Activated T-cell treated with anti-CD3 and anti-CD28 coated beads, Interleukin-2, amount 50 U/mL, for 24 hours (primary cell): ENCODE measurements around the gene RFX8.

Experiments
- DNase-seq: peaks from one replicate; pipeline ENCODE4 v3.0.0-alpha.2; 2020
- H3K27ac Mint-ChIP-seq: 2 replicates; pipeline ENCODE4 v1.8.0; 2020; ENCODE audit warnings: mild to moderate bottlenecking, mixed read lengths
- H3K27me3 Mint-ChIP-seq: 2 replicates; pipeline ENCODE4 v1.8.0; 2020; ENCODE audit warnings: mixed read lengths
- H3K36me3 Mint-ChIP-seq: 2 replicates; pipeline ENCODE4 v1.8.0; 2020; ENCODE audit warnings: low read depth, mixed read lengths
- H3K4me1 Mint-ChIP-seq: 2 replicates; pipeline ENCODE4 v1.8.0; 2020; ENCODE audit warnings: low read depth, mixed read lengths
- H3K4me3 Mint-ChIP-seq: 2 replicates; pipeline ENCODE4 v1.8.0; 2020; ENCODE audit warnings: mild to moderate bottlenecking, moderate library complexity, mixed read lengths
- H3K9me3 Mint-ChIP-seq: 2 replicates; pipeline ENCODE4 v1.8.0; 2020; ENCODE audit warnings: mixed read lengths

Gene RFX8

DNA sequence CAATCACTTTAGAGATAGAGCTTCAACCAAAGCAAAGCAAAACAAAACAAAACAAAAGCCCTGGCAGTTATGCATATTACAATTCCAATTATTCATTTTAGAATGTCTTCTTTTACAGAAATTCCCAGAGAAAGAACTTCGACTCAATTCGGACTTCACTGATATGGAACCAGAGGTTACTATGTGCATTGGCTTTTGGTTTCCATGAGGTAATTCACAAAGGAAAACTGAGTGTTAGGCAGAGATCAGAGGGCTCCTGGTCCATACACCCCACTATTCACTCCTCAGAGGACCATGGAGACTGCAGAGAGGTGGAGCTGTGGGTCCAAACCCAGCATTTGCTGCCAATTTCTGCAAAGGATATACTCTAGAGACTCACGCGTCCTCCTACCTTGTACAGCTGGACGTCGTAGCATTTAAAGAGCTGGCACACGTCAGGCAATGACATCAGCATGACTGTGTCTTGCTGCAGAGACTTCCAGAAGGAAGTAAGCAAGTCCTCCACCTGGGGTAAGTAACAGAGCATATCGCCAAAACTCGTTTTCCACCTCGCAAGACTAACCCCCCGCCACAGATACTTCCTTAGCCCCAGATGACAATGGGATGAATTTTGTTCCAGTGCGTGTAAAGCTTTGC, 56.3 kb downstream of the RFX8 start:
- no peaks in the 10 kb centered on the region for H3K27me3 Mint-ChIP-seq
- no peaks in the 10 kb centered on the region for H3K9me3 Mint-ChIP-seq
- no peak overlapping the region for H3K4me3 Mint-ChIP-seq
- H3K4me1 Mint-ChIP-seq = no peaks in the 10 kb centered on the region
- DNase-seq = no peak
- no peaks in the 10 kb centered on the region for H3K36me3 Mint-ChIP-seq
- no peak overlapping the region for H3K27ac Mint-ChIP-seq

GRCh38 chr2:101416609-101417008, 58.3 kb downstream of the RFX8 start:
- Mint-ChIP-seq H3K4me3 (no peak overlapping the region), H3K27ac (no peak overlapping the region), H3K4me1 (no peaks in the 10 kb centered on the region), H3K36me3 (no peaks in the 10 kb centered on the region), H3K9me3 (no peaks in the 10 kb centered on the region), H3K27me3 (no peaks in the 10 kb centered on the region)
- DNase-seq = no peak

- Mint-ChIP-seq H3K36me3 (no peaks in the 10 kb centered on the region), H3K4me3 (no peak overlapping the region), H3K27ac (no peak overlapping the region), H3K9me3 (no peaks in the 10 kb centered on the region), H3K4me1 (no peaks in the 10 kb centered on the region), H3K27me3 (no peaks in the 10 kb centered on the region)
- DNase-seq = no peak
Measured at GRCh38 chr2:101415884-101416283, 59.0 kb downstream of the RFX8 start.

DNA sequence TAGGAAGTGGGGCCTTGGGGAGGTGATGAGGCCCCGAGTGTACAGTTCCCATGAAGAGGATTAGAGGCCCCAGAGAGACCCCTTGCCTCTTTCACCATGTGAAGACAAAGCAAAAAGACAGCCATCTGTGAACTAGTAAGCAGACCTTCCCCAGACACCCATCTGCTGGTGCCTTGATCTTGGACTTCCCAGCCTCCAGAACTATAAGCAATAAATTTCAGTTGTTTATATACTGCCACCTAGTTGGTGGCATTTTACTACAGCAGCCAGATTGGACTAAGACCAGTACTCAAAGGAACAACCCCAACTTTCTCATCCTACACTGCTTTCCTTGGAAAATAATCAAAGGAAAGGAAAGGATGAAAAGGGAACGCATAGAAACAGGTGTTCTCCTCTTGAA, 59.7 kb downstream of the RFX8 start:
- no peak overlapping the region for H3K4me3 Mint-ChIP-seq

GRCh38 chr2:101412092-101412694, 62.7 kb downstream of the RFX8 start:
- H3K36me3 Mint-ChIP-seq = no peaks in the 10 kb centered on the region
- no peak overlapping the region for H3K4me3 Mint-ChIP-seq
- H3K9me3 Mint-ChIP-seq = no peaks in the 10 kb centered on the region
- no peaks in the 10 kb centered on the region for H3K27me3 Mint-ChIP-seq
- no peaks in the 10 kb centered on the region for H3K4me1 Mint-ChIP-seq
- H3K27ac Mint-ChIP-seq = no peak overlapping the region
- DNase-seq = no peak

More for the DNA sequence above, 59.7 kb downstream of the RFX8 start:
- Mint-ChIP-seq H3K9me3 (no peaks in the 10 kb centered on the region), H3K36me3 (no peaks in the 10 kb centered on the region), H3K4me1 (no peaks in the 10 kb centered on the region), H3K27me3 (no peaks in the 10 kb centered on the region), H3K27ac (no peak overlapping the region)
- DNase-seq = no peak

- H3K4me3 Mint-ChIP-seq = no peak overlapping the region
- no peaks in the 10 kb centered on the region for H3K4me1 Mint-ChIP-seq
- DNase-seq = no peak
- H3K27me3 Mint-ChIP-seq = peaks cover 2% of the 10 kb centered on the region
- no peaks in the 10 kb centered on the region for H3K36me3 Mint-ChIP-seq
- no peak overlapping the region for H3K27ac Mint-ChIP-seq
- no peaks in the 10 kb centered on the region for H3K9me3 Mint-ChIP-seq
Measured at GRCh38 chr2:101410746-101411145, 64.2 kb downstream of the RFX8 start.

- Mint-ChIP-seq H3K27me3 (peaks cover 2% of the 10 kb centered on the region), H3K4me3 (no peak overlapping the region), H3K4me1 (no peaks in the 10 kb centered on the region), H3K27ac (no peak overlapping the region), H3K9me3 (no peaks in the 10 kb centered on the region), H3K36me3 (no peaks in the 10 kb centered on the region)
- no peak for DNase-seq
Measured at GRCh38 chr2:101410114-101410513, 64.8 kb downstream of the RFX8 start.

DNA sequence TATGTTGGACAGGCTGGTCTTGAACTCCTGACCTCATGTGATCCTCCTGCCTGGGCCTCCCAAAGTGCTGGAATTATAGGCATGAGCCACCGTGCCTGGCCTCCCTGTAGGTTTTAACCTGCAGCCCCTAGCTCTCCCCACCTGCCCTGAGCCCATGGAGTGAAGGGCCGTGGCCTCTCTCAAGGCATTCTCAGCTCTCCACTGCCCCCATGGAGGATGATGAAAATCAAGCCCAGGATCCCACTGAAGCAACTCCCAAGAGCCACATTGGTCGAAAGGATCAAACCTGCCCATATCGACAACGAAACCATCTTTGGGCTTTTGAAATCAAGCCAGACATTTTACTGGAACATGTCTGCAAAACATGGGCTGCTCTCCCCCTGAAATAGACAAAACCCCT, 65.2 kb downstream of the RFX8 start:
- Mint-ChIP-seq H3K27ac (no peak overlapping the region), H3K4me1 (no peaks in the 10 kb centered on the region), H3K27me3 (peaks cover 2% of the 10 kb centered on the region), H3K9me3 (no peaks in the 10 kb centered on the region), H3K36me3 (no peaks in the 10 kb centered on the region), H3K4me3 (no peak overlapping the region)
- DNase-seq = no peak

DNA sequence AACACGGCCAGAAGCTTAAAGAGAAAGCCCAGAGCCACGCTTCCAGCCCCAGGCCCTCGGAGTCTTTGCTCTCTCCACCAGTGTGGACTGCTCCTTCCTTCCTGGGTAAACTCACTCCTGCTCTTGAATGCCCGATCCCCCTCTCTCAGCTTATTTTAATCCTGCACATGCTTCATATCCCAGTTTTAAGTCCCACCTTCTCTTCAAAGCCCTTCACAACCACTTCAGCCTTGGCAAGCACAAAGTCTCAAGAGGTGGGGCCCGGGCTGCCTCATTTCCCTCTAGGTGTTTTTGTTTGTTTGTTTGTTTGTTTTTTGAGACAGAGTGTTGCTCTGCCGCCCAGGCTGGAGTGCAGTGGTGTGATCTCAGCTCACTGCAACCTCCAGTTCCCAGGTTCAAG, 66.0 kb downstream of the RFX8 start:
- H3K27ac Mint-ChIP-seq = no peak overlapping the region

DNA sequence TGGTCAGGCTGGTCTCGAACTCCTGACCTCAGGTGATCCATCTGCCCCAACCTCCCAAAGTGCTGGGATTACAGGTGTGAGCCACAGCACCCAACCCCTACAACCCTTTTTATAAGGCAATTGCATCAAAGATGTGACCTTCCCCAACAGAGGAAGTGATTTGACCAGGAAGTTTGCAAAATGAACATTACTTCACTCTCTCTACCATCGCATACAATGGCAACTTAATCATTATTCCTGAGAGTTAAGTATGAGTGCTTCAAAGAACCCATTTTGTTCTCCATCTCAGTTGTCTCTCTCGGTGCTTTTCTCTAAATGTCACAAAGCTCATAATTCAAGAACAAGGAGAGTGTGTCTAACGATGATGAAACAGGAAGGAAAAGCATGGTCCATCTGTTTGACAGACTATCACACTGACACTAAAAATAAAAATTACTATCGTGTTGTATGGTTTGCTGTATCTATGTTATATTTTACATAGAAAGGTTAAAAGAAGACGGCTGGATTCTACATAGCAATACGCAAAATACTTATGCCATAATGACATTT, 69.5 kb downstream of the RFX8 start:
- H3K27me3 Mint-ChIP-seq = peaks cover 21% of the 10 kb centered on the region
- H3K36me3 Mint-ChIP-seq = no peaks in the 10 kb centered on the region
- H3K4me3 Mint-ChIP-seq = no peak overlapping the region
- no peak overlapping the region for H3K27ac Mint-ChIP-seq
- H3K4me1 Mint-ChIP-seq = peaks cover 8% of the 10 kb centered on the region
- H3K9me3 Mint-ChIP-seq = no peaks in the 10 kb centered on the region
- DNase-seq = no peak

More for the DNA sequence above, 66.0 kb downstream of the RFX8 start:
- no peak for DNase-seq
- Mint-ChIP-seq H3K4me1 (no peaks in the 10 kb centered on the region), H3K9me3 (no peaks in the 10 kb centered on the region), H3K4me3 (no peak overlapping the region), H3K27me3 (peaks cover 2% of the 10 kb centered on the region), H3K36me3 (no peaks in the 10 kb centered on the region)

GRCh38 chr2:101403745-101404144, 71.2 kb downstream of the RFX8 start:
- Mint-ChIP-seq H3K27ac (no peak overlapping the region), H3K27me3 (peaks cover 37% of the 10 kb centered on the region), H3K36me3 (no peaks in the 10 kb centered on the region), H3K4me1 (peaks cover 8% of the 10 kb centered on the region), H3K9me3 (no peaks in the 10 kb centered on the region), H3K4me3 (no peak overlapping the region)
- no peak for DNase-seq

DNA sequence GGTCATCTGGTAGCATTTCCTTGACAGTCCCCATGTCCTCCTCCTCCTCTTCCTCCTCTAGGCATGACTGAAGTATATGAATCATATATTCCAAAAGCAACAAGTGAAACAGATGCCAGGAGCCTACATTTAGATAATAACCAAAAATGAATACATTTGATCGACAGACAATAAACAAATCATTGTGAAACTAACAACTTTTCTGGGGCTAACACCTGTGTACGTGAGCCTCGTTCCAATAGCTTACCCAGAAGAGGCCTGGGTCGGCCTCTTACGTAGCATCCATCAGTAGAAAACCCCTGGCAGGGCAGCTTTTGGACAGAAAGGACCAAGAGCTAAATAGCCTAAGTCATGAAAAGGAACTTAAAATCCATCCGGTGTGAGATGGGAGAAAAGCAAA, 72.3 kb downstream of the RFX8 start:
- DNase-seq = no peak
- Mint-ChIP-seq H3K27ac (no peak overlapping the region), H3K27me3 (peaks cover 42% of the 10 kb centered on the region), H3K4me3 (no peak overlapping the region), H3K9me3 (no peaks in the 10 kb centered on the region), H3K4me1 (peaks cover 15% of the 10 kb centered on the region), H3K36me3 (no peaks in the 10 kb centered on the region)

DNA sequence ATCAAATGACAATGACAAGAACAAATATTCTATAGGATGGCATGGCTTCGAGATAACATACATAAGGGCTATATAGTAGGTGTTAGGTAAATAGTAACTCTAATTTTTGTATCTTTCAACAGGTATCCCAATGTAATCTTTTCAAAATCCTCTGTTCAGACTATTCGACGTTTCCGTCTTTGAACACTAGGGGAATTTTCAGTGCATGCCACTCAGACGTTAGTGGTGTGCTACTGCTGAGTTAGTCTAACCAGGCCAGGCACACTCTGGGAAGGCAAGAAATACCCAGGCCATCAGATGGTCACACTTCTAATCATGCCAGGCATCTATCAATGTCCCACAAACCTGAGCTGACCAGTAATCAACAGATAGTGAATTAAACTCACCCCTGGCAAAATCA, 73.0 kb downstream of the RFX8 start:
- Mint-ChIP-seq H3K4me3 (no peak overlapping the region), H3K9me3 (no peaks in the 10 kb centered on the region)

GRCh38 chr2:101401326-101401665, 73.6 kb downstream of the RFX8 start:
- H3K36me3 Mint-ChIP-seq = no peaks in the 10 kb centered on the region
- H3K4me3 Mint-ChIP-seq = no peak overlapping the region
- no peak for DNase-seq
- H3K9me3 Mint-ChIP-seq = no peaks in the 10 kb centered on the region
- peaks cover 42% of the 10 kb centered on the region for H3K27me3 Mint-ChIP-seq
- H3K4me1 Mint-ChIP-seq = peaks cover 15% of the 10 kb centered on the region
- H3K27ac Mint-ChIP-seq = no peak overlapping the region

More for the DNA sequence above, 73.0 kb downstream of the RFX8 start:
- DNase-seq = no peak
- peaks cover 15% of the 10 kb centered on the region for H3K4me1 Mint-ChIP-seq
- H3K27me3 Mint-ChIP-seq = peaks cover 42% of the 10 kb centered on the region
- no peak overlapping the region for H3K27ac Mint-ChIP-seq
- no peaks in the 10 kb centered on the region for H3K36me3 Mint-ChIP-seq

DNA sequence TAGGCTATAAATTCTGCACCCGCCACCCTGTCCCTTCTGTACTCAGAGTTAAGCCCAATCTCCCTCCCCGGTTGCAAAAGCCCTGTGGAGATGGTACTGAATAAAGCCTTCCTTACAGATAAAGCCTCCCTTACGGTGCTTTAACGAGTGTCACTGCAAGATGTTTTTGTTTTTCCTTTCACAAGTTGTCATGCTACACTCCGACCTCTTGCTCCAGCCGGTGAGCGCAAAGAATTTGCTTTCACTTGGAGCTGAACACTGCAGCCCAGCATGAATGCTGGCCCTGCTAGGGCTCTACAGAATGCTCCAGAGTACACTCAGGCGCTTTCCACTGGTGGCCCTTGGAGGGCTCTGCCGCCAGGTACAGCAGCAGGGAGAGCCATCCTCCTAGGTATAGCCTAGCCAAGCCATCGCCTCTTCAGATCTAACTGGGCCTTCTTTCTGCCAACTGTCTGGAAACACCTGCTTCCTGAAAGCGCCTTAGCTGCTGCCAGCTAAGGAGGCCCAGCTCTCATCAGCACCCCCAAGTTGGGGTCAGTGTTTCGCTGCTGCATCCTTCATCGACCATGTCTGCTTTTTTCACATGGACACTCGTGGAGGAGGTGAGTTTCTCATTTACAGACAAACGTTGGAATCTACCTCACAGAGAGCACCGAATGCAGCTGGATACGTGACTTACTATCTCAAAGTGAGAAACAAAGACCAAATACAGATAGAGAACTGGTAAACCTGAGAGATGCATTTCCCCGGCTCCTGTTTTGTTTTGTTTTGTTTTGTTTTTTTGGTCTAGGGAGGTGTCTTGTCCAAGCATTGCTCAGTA, 74.2 kb downstream of the RFX8 start:
- Mint-ChIP-seq H3K4me1 (peaks cover 21% of the 10 kb centered on the region), H3K36me3 (no peaks in the 10 kb centered on the region), H3K9me3 (no peaks in the 10 kb centered on the region), H3K4me3 (no peak overlapping the region), H3K27me3 (peaks cover 45% of the 10 kb centered on the region), H3K27ac (no peak overlapping the region)
- DNase-seq = no peak
